WTC11 (cell line): ENCODE data around the gene TBL1XR1. TPM values are rescaled to one million over a fixed set of nuclear protein-coding genes. Genes with fewer than 3 reads are reported as not detected.
A peak's percentile ranks its signal among the peaks of the same experiment; 100 is the strongest.

Source experiments
- ATAC-seq: fragments of 200-7000 bp; cut with Tn5 transposase; 2 replicates; pipeline ENCODE4 v1.10.0; 2021; ENCODE audit warnings: mild to moderate bottlenecking, moderate library complexity
- CTCF ChIA-PET: fragments of 300-600 bp; sonication (Branson Sonifier 250); formaldehyde crosslinking; loops from one replicate; lab custom pipeline; 2021; ENCODE audit warnings: antibody characterized with exemption; lab: Charles Lee
- POLR2A ChIA-PET: fragments of 350-600 bp; sonication (Branson Sonifier 250); formaldehyde crosslinking; loops from one replicate; lab custom pipeline; 2021; ENCODE audit warnings: antibody characterized with exemption; lab: Charles Lee
- DNase-seq: peaks from one replicate; pipeline ENCODE4 v3.0.0; 2021; ENCODE audit warnings: low spot score
- H3K27ac Mint-ChIP-seq: 2 replicates; pipeline ENCODE4 v1.8.0; 2021; ENCODE audit warnings: mixed read lengths
- H3K27me3 Mint-ChIP-seq: 2 replicates; pipeline ENCODE4 v1.8.0; 2021; ENCODE audit warnings: low read depth, mild to moderate bottlenecking, moderate library complexity, mixed read lengths
- H3K36me3 Mint-ChIP-seq: 2 replicates; pipeline ENCODE4 v1.8.0; 2021; ENCODE audit warnings: mixed read lengths
- H3K4me1 Mint-ChIP-seq: 2 replicates; pipeline ENCODE4 v1.8.0; 2022; ENCODE audit warnings: mixed read lengths
- H3K4me3 Mint-ChIP-seq: 2 replicates; pipeline ENCODE4 v1.8.0; 2021; ENCODE audit warnings: mild to moderate bottlenecking, moderate library complexity, mixed read lengths
- H3K9me3 Mint-ChIP-seq: 2 replicates; pipeline ENCODE4 v1.8.0; 2021; ENCODE audit warnings: mixed read lengths
- ATF1 ChIP-seq: sonication (generic); formaldehyde crosslinking; IDR thresholded peaks from 2 replicates; pipeline ENCODE4 v1.8.1; 2023; ENCODE audit warnings: mild to moderate bottlenecking, moderate library complexity, missing genetic modification reagents
- ELF4 ChIP-seq: sonication (generic); formaldehyde crosslinking; IDR thresholded peaks from 2 replicates; pipeline ENCODE4 v1.8.1; 2022; ENCODE audit warnings: low read depth, mild to moderate bottlenecking, moderate library complexity, missing genetic modification reagents
- EMX1 ChIP-seq: fragments of 250-450 bp; sonication (Bioruptor Pico); IDR thresholded peaks from 2 replicates; pipeline ENCODE4 v1.8.0; 2021; ENCODE audit warnings: mild to moderate bottlenecking
- ETV6 ChIP-seq: sonication (generic); formaldehyde crosslinking; IDR thresholded peaks from 2 replicates; pipeline ENCODE4 v1.8.1; 2022; ENCODE audit warnings: mild to moderate bottlenecking, missing genetic modification reagents
- IRF2 ChIP-seq: sonication (generic); formaldehyde crosslinking; IDR thresholded peaks from 2 replicates; pipeline ENCODE4 v1.8.0; 2022; ENCODE audit warnings: low read depth, missing genetic modification reagents, borderline replicate concordance
- JUN ChIP-seq: sonication (generic); formaldehyde crosslinking; IDR thresholded peaks from 2 replicates; pipeline ENCODE4 v1.8.0; 2023; ENCODE audit warnings: mild to moderate bottlenecking, missing genetic modification reagents
- KAT7 ChIP-seq: sonication (generic); formaldehyde crosslinking; IDR thresholded peaks from 2 replicates; pipeline ENCODE4 v1.8.1; 2023; ENCODE audit warnings: missing genetic modification reagents, mild to moderate bottlenecking, borderline replicate concordance
- NFYB ChIP-seq: sonication (generic); formaldehyde crosslinking; conservative IDR thresholded peaks from 2 replicates; pipeline ENCODE4 v1.8.0; 2022; ENCODE audit warnings: low read depth, missing genetic modification reagents
- SP1 ChIP-seq: sonication (generic); formaldehyde crosslinking; conservative IDR thresholded peaks from 2 replicates; pipeline ENCODE4 v1.8.1; 2022; ENCODE audit warnings: missing genetic modification reagents
- TCF7 ChIP-seq: sonication (generic); formaldehyde crosslinking; IDR thresholded peaks from 2 replicates; pipeline ENCODE4 v1.8.0; 2022; ENCODE audit warnings: mild to moderate bottlenecking, low read depth, missing genetic modification reagents, moderate library complexity
- TEAD1 ChIP-seq: sonication (generic); formaldehyde crosslinking; IDR thresholded peaks from 2 replicates; pipeline ENCODE4 v1.8.0; 2022; ENCODE audit warnings: mild to moderate bottlenecking, missing genetic modification reagents
- ZNF671 ChIP-seq: fragments of 250-450 bp; sonication (Bioruptor Pico); IDR thresholded peaks from 2 replicates; pipeline ENCODE4 v1.8.0; 2021; ENCODE audit warnings: mild to moderate bottlenecking
- total RNA-seq: library from RNA; stranded (reverse); gene quantifications from 3 replicates; pipeline ENCODE4 v1.2.3, GENCODE V29; 2021
- TF ChIP-seq, protein P1 (sequence below): fragments of 200-600 bp; IDR thresholded peaks from 2 replicates; pipeline ENCODE4 v1.8.0; 2022; ENCODE audit warnings: antibody characterized with exemption
- TF ChIP-seq, protein P2 (sequence below): fragments of 250-450 bp; sonication (Bioruptor Pico); IDR thresholded peaks from 2 replicates; pipeline ENCODE4 v1.9.0; 2021; ENCODE audit warnings: mild to moderate bottlenecking, borderline replicate concordance
- TF ChIP-seq, protein P3 (sequence below): fragments of 250-450 bp; sonication (Bioruptor Pico); conservative IDR thresholded peaks from 2 replicates; pipeline ENCODE4 v1.9.0; 2021; ENCODE audit warnings: mild to moderate bottlenecking
- TF ChIP-seq, protein P4 (sequence below): sonication (generic); formaldehyde crosslinking; IDR thresholded peaks from 2 replicates; pipeline ENCODE4 v1.8.1; 2022; ENCODE audit warnings: mild to moderate bottlenecking, missing genetic modification reagents, moderate library complexity, borderline replicate concordance
- TF ChIP-seq, protein P5 (sequence below): sonication (generic); formaldehyde crosslinking; IDR thresholded peaks from 2 replicates; pipeline ENCODE4 v1.8.1; 2023; ENCODE audit warnings: mild to moderate bottlenecking, missing genetic modification reagents
- TF ChIP-seq, protein P6 (sequence below): sonication (generic); formaldehyde crosslinking; IDR thresholded peaks from 2 replicates; pipeline ENCODE4 v1.8.0; 2022; ENCODE audit warnings: mild to moderate bottlenecking, missing genetic modification reagents
- TF ChIP-seq, protein P7 (sequence below): sonication (generic); formaldehyde crosslinking; IDR thresholded peaks from 2 replicates; pipeline ENCODE4 v1.8.1; 2023; ENCODE audit warnings: mild to moderate bottlenecking, missing genetic modification reagents, moderate library complexity
- TF ChIP-seq, protein P8 (sequence below): sonication (generic); formaldehyde crosslinking; IDR thresholded peaks from 2 replicates; pipeline ENCODE4 v1.8.1; 2023; ENCODE audit warnings: mild to moderate bottlenecking, missing genetic modification reagents, moderate library complexity

Gene TBL1XR1
- total RNA-seq, 1 experiment from 2014 or later, result 148 TPM

DNA sequence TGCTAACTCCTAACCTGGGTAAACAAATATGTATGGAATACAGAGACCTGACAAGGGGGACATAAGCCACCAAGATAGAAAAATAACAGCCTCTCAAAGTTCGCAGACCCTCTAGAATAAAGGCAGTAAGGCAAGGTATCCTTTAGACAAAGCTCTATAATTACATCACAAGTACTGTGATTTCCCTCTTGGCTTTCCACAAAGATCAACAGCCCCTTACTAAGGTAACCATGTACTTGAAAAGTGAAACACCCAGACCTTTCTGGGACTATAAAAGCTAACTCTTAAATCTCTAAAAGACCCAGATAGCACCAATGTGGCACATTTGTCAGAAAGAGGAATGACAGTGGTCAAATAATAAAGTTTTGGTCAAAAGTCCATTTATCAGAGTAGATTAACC lies 51.9 kb downstream of the TBL1XR1 start:
- H3K9me3 Mint-ChIP-seq, result no peaks in the 10 kb centered on the region
- no peaks in the 10 kb centered on the region for H3K27me3 Mint-ChIP-seq
- H3K4me3 Mint-ChIP-seq, result no peak overlapping the region
- DNase-seq, result no peak
- peak overlapping the region; percentile 5; the same call in 1 of the 2 replicates for H3K27ac Mint-ChIP-seq
- ChIA-PET POLR2A (interaction anchor here (0.5 kb wide), 1 partner anchor 12 kb away, joined by 5 read pairs; no protein-coding TSS in a partner anchor), CTCF (no interaction called here)
- peaks cover 65% of the 10 kb centered on the region for H3K4me1 Mint-ChIP-seq
- no peaks in the 10 kb centered on the region for H3K36me3 Mint-ChIP-seq
- no peak for ATAC-seq
- TF ChIP-seq, protein P1, sequence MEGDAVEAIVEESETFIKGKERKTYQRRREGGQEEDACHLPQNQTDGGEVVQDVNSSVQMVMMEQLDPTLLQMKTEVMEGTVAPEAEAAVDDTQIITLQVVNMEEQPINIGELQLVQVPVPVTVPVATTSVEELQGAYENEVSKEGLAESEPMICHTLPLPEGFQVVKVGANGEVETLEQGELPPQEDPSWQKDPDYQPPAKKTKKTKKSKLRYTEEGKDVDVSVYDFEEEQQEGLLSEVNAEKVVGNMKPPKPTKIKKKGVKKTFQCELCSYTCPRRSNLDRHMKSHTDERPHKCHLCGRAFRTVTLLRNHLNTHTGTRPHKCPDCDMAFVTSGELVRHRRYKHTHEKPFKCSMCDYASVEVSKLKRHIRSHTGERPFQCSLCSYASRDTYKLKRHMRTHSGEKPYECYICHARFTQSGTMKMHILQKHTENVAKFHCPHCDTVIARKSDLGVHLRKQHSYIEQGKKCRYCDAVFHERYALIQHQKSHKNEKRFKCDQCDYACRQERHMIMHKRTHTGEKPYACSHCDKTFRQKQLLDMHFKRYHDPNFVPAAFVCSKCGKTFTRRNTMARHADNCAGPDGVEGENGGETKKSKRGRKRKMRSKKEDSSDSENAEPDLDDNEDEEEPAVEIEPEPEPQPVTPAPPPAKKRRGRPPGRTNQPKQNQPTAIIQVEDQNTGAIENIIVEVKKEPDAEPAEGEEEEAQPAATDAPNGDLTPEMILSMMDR, result no peak
- TF ChIP-seq KAT7, result no peak
- TF ChIP-seq, protein P2, sequence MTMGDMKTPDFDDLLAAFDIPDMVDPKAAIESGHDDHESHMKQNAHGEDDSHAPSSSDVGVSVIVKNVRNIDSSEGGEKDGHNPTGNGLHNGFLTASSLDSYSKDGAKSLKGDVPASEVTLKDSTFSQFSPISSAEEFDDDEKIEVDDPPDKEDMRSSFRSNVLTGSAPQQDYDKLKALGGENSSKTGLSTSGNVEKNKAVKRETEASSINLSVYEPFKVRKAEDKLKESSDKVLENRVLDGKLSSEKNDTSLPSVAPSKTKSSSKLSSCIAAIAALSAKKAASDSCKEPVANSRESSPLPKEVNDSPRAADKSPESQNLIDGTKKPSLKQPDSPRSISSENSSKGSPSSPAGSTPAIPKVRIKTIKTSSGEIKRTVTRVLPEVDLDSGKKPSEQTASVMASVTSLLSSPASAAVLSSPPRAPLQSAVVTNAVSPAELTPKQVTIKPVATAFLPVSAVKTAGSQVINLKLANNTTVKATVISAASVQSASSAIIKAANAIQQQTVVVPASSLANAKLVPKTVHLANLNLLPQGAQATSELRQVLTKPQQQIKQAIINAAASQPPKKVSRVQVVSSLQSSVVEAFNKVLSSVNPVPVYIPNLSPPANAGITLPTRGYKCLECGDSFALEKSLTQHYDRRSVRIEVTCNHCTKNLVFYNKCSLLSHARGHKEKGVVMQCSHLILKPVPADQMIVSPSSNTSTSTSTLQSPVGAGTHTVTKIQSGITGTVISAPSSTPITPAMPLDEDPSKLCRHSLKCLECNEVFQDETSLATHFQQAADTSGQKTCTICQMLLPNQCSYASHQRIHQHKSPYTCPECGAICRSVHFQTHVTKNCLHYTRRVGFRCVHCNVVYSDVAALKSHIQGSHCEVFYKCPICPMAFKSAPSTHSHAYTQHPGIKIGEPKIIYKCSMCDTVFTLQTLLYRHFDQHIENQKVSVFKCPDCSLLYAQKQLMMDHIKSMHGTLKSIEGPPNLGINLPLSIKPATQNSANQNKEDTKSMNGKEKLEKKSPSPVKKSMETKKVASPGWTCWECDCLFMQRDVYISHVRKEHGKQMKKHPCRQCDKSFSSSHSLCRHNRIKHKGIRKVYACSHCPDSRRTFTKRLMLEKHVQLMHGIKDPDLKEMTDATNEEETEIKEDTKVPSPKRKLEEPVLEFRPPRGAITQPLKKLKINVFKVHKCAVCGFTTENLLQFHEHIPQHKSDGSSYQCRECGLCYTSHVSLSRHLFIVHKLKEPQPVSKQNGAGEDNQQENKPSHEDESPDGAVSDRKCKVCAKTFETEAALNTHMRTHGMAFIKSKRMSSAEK (CRISPR knock-in tag), result no peak
- TF ChIP-seq SP1 (CRISPR knock-in tag), result no peak
- TF ChIP-seq ETV6 (CRISPR knock-in tag), result no peak
- no peak for TF ChIP-seq TCF7
- TF ChIP-seq IRF2 (CRISPR knock-in tag), result no peak
- TF ChIP-seq JUN (CRISPR knock-in tag), result no peak
- no peak for TF ChIP-seq TEAD1
- no peak for TF ChIP-seq ELF4
- TF ChIP-seq ATF1 (CRISPR knock-in tag), result no peak
- TF ChIP-seq, protein P3, sequence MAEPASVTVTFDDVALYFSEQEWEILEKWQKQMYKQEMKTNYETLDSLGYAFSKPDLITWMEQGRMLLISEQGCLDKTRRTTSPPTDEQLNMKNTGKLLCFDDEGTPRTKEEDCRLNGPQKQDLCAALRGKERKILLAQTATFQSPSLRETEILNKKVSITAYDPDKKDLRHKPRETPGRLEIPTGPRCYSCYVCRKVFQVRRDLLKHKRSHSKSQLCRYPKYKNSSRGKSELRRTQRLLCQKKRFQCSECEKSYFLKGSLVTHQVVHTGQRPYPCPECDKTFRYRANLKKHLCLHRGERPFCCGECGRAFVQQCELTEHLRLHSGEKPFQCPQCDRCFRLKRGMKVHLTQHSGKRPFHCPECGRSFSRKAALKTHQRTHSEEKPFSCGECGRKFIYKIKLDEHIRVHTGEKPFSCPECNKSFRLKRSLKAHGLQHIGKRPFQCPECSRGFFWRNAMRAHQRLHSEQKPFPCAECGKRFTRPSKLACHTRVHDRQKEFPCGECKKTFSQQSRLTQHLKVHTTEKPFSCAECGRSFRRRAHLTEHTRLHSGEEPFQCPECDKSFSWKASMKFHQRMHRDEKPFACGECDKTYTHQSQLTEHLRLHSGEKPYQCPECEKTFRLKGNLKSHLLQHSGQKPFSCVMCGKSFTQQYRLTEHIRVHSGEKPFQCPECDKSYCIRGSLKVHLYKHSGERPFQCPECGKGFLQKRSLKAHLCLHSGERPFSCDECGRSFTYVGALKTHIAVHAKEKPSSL (CRISPR knock-in tag), result no peak
- TF ChIP-seq, protein P4, sequence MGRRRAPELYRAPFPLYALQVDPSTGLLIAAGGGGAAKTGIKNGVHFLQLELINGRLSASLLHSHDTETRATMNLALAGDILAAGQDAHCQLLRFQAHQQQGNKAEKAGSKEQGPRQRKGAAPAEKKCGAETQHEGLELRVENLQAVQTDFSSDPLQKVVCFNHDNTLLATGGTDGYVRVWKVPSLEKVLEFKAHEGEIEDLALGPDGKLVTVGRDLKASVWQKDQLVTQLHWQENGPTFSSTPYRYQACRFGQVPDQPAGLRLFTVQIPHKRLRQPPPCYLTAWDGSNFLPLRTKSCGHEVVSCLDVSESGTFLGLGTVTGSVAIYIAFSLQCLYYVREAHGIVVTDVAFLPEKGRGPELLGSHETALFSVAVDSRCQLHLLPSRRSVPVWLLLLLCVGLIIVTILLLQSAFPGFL, result no peak
- no peak for TF ChIP-seq NFYB (CRISPR knock-in tag)
- TF ChIP-seq EMX1 (CRISPR knock-in tag), result no peak
- TF ChIP-seq, protein P5, sequence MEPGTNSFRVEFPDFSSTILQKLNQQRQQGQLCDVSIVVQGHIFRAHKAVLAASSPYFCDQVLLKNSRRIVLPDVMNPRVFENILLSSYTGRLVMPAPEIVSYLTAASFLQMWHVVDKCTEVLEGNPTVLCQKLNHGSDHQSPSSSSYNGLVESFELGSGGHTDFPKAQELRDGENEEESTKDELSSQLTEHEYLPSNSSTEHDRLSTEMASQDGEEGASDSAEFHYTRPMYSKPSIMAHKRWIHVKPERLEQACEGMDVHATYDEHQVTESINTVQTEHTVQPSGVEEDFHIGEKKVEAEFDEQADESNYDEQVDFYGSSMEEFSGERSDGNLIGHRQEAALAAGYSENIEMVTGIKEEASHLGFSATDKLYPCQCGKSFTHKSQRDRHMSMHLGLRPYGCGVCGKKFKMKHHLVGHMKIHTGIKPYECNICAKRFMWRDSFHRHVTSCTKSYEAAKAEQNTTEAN, result no peak
- TF ChIP-seq, protein P6, sequence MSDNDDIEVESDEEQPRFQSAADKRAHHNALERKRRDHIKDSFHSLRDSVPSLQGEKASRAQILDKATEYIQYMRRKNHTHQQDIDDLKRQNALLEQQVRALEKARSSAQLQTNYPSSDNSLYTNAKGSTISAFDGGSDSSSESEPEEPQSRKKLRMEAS (CRISPR knock-in tag), result no peak
- TF ChIP-seq, protein P7, sequence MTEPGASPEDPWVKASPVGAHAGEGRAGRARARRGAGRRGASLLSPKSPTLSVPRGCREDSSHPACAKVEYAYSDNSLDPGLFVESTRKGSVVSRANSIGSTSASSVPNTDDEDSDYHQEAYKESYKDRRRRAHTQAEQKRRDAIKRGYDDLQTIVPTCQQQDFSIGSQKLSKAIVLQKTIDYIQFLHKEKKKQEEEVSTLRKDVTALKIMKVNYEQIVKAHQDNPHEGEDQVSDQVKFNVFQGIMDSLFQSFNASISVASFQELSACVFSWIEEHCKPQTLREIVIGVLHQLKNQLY (CRISPR knock-in tag), result no peak
- no peak for TF ChIP-seq ZNF671 (CRISPR knock-in tag)
- TF ChIP-seq, protein P8, sequence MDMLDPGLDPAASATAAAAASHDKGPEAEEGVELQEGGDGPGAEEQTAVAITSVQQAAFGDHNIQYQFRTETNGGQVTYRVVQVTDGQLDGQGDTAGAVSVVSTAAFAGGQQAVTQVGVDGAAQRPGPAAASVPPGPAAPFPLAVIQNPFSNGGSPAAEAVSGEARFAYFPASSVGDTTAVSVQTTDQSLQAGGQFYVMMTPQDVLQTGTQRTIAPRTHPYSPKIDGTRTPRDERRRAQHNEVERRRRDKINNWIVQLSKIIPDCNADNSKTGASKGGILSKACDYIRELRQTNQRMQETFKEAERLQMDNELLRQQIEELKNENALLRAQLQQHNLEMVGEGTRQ (CRISPR knock-in tag), result no peak
